ENCODE data around the gene MEIOB.
"Not testable (repeated sequence)": the region's sequence is repeated elsewhere in the genome, so short reads cannot be mapped to it uniquely, and the experiment has no call there.

MEIOB gene

DNA sequence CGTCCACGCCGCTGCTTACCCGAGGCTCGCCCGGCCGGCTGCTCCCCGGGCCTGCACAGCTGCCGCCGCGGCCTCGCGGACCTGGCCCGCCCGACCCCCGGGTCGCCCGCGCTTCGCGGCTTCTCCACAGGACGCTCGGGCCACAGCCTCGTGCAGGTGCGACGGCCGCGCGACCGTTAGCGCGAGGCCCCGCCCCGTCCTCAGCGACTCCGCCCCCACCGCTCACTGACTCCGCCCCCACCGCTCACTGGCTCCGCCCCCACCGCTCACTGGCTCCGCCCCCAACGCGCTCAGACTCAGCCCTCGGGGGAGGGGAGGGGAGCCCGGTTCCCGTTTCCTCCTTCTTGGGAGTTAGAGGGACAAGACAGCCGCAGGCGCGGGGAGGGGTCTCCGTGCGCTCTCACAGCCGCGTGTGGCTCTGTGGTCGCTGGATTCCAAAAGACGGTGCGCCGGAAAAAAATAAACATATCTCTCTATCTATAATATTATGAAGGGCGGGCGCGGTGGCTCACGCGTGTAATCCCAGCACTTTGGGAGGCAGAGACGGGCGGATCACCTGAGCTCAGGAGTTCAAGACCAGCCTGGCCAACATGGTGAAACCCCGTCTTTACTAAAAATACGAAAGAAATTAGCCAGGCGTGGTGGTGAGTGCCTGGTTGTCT is at the start of gene MEIOB:
MEIOB (minus strand) TSS at position 191 of the 662 bp plus-strand sequence. CDS start 3,989 bp downstream, outside the sequence.
- Mint-ChIP-seq H3K4me1 (peaks cover 7% of the 10 kb centered on the region), H3K27ac (no peak within 1 kb of the TSS), H3K27me3 (peaks cover 33% of the 10 kb centered on the region), H3K9me3 (no peaks in the 10 kb centered on the region), H3K4me3 (peak within 1 kb of the TSS; percentile 39), H3K36me3 (peaks cover 6% of the 10 kb centered on the region)
- no peak for ATAC-seq

DNA sequence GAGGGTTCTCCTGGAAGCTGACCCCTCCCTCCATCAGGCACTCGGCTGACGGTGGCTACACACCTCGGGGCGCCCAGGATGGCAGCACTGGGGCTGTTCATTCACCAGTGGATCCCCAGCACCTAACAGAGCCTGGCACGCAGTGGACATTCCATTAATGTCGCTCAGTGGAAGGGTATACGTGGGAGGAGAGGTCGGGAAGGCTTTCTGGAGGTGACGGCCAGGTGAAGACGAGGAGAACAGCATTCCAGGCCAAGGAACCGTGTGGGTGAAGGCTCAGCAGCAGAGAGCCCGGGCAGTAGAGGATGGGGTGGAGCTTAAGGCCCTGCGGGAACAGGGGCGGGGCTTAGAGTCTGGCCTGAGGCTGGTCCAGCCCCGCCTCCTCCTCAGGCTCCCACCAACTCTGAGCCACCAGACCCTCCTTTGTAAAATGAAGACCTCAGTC is 48.8 kb upstream of the MEIOB start:
- peaks cover 2% of the 10 kb centered on the region for H3K9me3 Mint-ChIP-seq
- H3K36me3 Mint-ChIP-seq = no peaks in the 10 kb centered on the region
- ATAC-seq = no peak
- no peak overlapping the region for H3K4me3 Mint-ChIP-seq
- H3K27ac Mint-ChIP-seq = no peak overlapping the region
- H3K4me1 Mint-ChIP-seq = peaks cover 12% of the 10 kb centered on the region
- peaks cover 89% of the 10 kb centered on the region for H3K27me3 Mint-ChIP-seq

- H3K36me3 Mint-ChIP-seq, H3K27ac Mint-ChIP-seq, ATAC-seq, H3K4me3 Mint-ChIP-seq, H3K9me3 Mint-ChIP-seq: not testable (repeated sequence)
- Mint-ChIP-seq H3K4me1 (peaks cover 12% of the 10 kb centered on the region), H3K27me3 (peaks cover 89% of the 10 kb centered on the region)
Observed at GRCh38 chr16:1920122-1920521, 48.2 kb upstream of the MEIOB start.

DNA sequence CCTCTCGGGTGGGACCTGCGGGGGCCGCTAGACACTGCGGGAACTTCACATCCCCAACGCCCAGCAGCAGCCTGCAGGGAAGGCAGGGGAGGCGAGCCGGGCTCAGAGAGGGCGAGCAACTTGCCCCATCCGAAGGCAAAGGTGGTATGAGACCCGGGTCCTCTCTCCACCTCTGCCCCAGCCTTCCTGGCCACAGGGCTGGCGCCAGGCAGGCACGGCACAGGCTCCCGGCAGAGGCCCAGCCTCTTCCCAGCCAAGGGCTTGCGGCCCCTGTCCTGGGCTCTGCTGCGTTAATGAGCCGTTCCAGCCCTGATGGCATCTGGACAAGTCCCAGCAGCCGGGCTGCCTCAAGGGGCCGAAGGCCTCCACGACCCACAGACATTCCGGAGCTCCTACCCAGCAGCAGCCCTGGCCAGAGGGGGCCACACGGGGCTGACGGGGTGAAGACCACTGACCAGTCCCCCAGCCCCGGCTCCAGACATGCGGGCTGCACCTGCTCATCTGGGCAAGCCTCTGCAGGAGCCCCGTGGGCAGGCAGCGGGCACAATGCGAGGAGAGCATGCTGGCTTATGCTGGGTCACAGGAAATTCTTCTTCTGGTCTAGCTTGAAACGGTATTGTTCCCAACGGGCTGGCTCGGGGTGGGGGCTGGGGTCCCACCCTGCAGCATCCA is 47.5 kb upstream of the MEIOB start:
- H3K4me3 Mint-ChIP-seq = no peak overlapping the region
- no peaks in the 10 kb centered on the region for H3K36me3 Mint-ChIP-seq
- no peak overlapping the region for H3K27ac Mint-ChIP-seq
- H3K4me1 Mint-ChIP-seq = peaks cover 12% of the 10 kb centered on the region
- H3K9me3 Mint-ChIP-seq = peaks cover 2% of the 10 kb centered on the region
- no peak for ATAC-seq
- peaks cover 89% of the 10 kb centered on the region for H3K27me3 Mint-ChIP-seq

GRCh38 chr16:1918351-1919326 is 46.7 kb upstream of the MEIOB start, which contains the start of gene HS3ST6:
TSS of gene HS3ST6 (minus strand) at chr16:1918415. CDS start at chr16:1918323, 92 bp downstream.
- ATAC-seq = no peak
- Mint-ChIP-seq H3K27me3 (peaks cover 87% of the 10 kb centered on the region), H3K4me3 (no peak within 1 kb of the TSS), H3K4me1 (peaks cover 12% of the 10 kb centered on the region), H3K27ac (no peak within 1 kb of the TSS), H3K36me3 (no peaks in the 10 kb centered on the region), H3K9me3 (peaks cover 2% of the 10 kb centered on the region)

- no peak overlapping the region for H3K27ac Mint-ChIP-seq
- H3K4me1 Mint-ChIP-seq = peaks cover 12% of the 10 kb centered on the region
- peaks cover 87% of the 10 kb centered on the region for H3K27me3 Mint-ChIP-seq
- H3K4me3 Mint-ChIP-seq = no peak overlapping the region
- no peak for ATAC-seq
- peaks cover 2% of the 10 kb centered on the region for H3K9me3 Mint-ChIP-seq
- H3K36me3 Mint-ChIP-seq = no peaks in the 10 kb centered on the region
Observed at GRCh38 chr16:1917665-1918350, 45.8 kb upstream of the MEIOB start.

DNA sequence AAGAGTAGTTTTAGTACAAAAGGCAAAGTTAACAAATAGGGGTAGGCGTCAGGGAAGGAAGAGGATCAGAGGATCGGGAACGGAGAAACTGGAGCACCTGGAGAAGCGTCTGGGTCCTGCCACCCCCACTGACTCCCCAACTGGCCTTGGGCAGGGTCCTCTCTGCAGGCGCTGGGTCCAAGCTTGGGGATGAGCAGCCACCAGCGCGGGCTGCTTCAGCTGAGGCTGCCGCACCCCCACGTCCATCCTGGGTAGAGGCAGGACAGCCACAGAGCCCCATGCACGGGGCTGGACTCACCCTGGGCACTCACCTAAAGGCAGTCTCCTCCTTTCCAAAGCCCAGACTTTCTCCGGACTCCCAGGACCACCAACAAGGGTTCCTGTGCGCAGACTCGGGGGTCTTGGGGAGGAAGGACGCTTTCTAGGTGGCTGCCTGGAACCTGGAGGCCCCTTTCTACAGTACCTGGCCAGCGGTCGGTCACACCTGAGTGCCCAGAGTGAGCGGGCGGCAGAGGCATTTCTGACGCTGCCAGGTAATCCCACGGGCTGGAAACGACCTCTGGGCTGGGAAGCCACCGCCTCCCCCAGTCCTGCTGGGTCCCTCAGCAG is 45.2 kb upstream of the MEIOB start:
- Mint-ChIP-seq H3K4me1 (peaks cover 12% of the 10 kb centered on the region), H3K4me3 (no peak overlapping the region), H3K27me3 (peaks cover 83% of the 10 kb centered on the region), H3K9me3 (no peaks in the 10 kb centered on the region), H3K36me3 (no peaks in the 10 kb centered on the region), H3K27ac (no peak overlapping the region)
- ATAC-seq = no peak

DNA sequence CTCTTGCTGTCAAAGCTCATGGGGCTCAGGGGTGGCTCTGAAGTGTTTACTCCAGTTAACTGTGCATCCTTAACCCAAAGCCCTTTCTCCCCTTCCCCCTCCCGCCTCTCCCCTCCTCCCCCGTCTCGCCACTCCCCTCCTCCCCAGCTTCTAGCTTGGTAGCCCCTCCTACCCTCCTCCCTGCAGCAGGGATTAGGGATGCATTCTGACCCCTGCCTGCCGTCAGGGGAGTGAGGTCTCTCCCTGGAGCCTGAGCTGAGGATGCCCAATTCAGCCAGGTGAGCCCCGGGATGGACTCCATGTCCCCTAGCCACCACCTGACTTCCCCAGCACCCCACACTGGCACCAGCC is 44.7 kb upstream of the MEIOB start:
- H3K4me1 Mint-ChIP-seq = peaks cover 12% of the 10 kb centered on the region
- H3K4me3 Mint-ChIP-seq = no peak overlapping the region
- H3K36me3 Mint-ChIP-seq = no peaks in the 10 kb centered on the region
- no peak for ATAC-seq
- no peaks in the 10 kb centered on the region for H3K9me3 Mint-ChIP-seq
- peaks cover 78% of the 10 kb centered on the region for H3K27me3 Mint-ChIP-seq
- no peak overlapping the region for H3K27ac Mint-ChIP-seq

GRCh38 chr16:1915732-1916639 is 44.0 kb upstream of the MEIOB start:
- Mint-ChIP-seq H3K9me3 (no peaks in the 10 kb centered on the region), H3K4me3 (no peak overlapping the region), H3K4me1 (peaks cover 6% of the 10 kb centered on the region), H3K36me3 (no peaks in the 10 kb centered on the region), H3K27ac (no peak overlapping the region), H3K27me3 (peaks cover 71% of the 10 kb centered on the region)
- no peak for ATAC-seq

- H3K27ac Mint-ChIP-seq = no peak overlapping the region
- ATAC-seq = no peak
- no peaks in the 10 kb centered on the region for H3K4me1 Mint-ChIP-seq
- peaks cover 61% of the 10 kb centered on the region for H3K27me3 Mint-ChIP-seq
- no peaks in the 10 kb centered on the region for H3K9me3 Mint-ChIP-seq
- no peak overlapping the region for H3K4me3 Mint-ChIP-seq
- H3K36me3 Mint-ChIP-seq = no peaks in the 10 kb centered on the region
Observed at GRCh38 chr16:1914988-1915387, 43.0 kb upstream of the MEIOB start.

GRCh38 chr16:1914084-1914608 is 42.2 kb upstream of the MEIOB start:
- Mint-ChIP-seq H3K27ac (no peak overlapping the region), H3K27me3 (peaks cover 54% of the 10 kb centered on the region), H3K9me3 (no peaks in the 10 kb centered on the region), H3K4me3 (no peak overlapping the region), H3K4me1 (no peaks in the 10 kb centered on the region), H3K36me3 (no peaks in the 10 kb centered on the region)
- ATAC-seq = peak; percentile 9

DNA sequence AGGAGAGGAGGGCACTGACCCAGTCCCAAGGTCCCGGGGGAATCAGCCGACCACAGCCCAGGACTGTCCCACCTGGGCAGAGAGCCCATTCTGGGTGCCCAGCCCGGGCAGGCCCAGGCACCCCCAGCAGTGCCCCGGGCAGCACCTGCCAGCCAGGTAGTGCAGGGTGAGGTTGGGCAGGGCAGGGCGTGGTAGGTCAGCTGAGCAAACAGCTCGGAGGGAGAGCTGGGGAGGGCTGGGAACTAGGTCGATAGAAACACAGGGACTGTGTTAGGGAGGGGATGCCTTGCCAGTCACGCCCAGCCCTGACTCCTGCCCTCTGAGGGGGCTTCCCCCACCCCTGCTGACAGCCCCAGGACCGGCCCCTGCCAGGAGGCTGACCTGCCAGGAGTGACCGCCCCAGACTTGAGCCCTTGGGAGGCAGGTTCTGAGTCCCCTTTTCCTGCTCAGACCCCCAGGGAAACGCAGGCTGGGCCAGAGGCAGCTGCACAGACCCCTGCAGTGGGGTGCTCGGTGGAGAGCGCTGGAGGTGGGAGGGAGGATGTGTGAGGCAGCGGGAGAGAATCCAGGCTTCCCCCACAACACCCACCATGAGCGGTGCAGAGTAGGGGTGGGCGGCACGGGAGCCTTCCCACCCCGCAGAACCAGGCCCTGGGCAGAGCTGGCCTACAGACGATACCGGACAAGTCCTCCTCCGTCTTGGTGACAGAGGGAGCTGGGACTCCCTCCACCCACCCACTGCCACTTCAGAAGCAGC is 41.5 kb upstream of the MEIOB start:
- Mint-ChIP-seq H3K27ac (no peak overlapping the region), H3K9me3 (no peaks in the 10 kb centered on the region), H3K27me3 (peaks cover 54% of the 10 kb centered on the region), H3K36me3 (no peaks in the 10 kb centered on the region), H3K4me1 (no peaks in the 10 kb centered on the region), H3K4me3 (no peak overlapping the region)
- peak; percentile 10 for ATAC-seq

GRCh38 chr16:1912215-1912543 is 40.2 kb upstream of the MEIOB start:
- Mint-ChIP-seq H3K9me3 (no peaks in the 10 kb centered on the region), H3K4me3 (no peak overlapping the region), H3K27ac (no peak overlapping the region), H3K36me3 (no peaks in the 10 kb centered on the region), H3K27me3 (peaks cover 58% of the 10 kb centered on the region), H3K4me1 (no peaks in the 10 kb centered on the region)
- no peak for ATAC-seq
